ENCODE results near the gene XAB2. TPM values are rescaled to one million over a fixed set of nuclear protein-coding genes. Genes with fewer than 3 reads are reported as not detected.

Gene XAB2
- total RNA-seq, 4 donors from 2014 or later, result 53.7 to 77.2 (median 55.4) TPM

GRCh38 chr19:7614859-7615741 lies 14.2 kb downstream of the XAB2 start:
- H3K9me3 ChIP-seq, result no peaks in the 10 kb centered on the region
- DNase-seq, result no peak
- H3K27me3 ChIP-seq, result no peaks in the 10 kb centered on the region
- no peak overlapping the region for H3K4me3 ChIP-seq (replicated peaks in 1 of 3)
- no peak for TF ChIP-seq POLR2A (IDR thresholded peaks at IDR 0.05)
- TF ChIP-seq CTCF (IDR thresholded peaks at IDR 0.05), result no peak
- no peak overlapping the region for H3K27ac ChIP-seq
- intact Hi-C loops (cut with DNase I), result no loop called here
- H3K36me3 ChIP-seq, result peaks cover 3 to 15% of the 10 kb centered on the region in 2 donors
- H3K4me1 ChIP-seq, result peaks cover 23 to 26% of the 10 kb centered on the region in 2 donors
- 89 to 93% methylated on average over 24 to 31 of the region's 59 CpGs for WGBS, 2 donors

GRCh38 chr19:7612282-7613274 lies 16.8 kb downstream of the XAB2 start:
- H3K36me3 ChIP-seq, result peaks cover 0 to 8% of the 10 kb centered on the region in 2 donors
- TF ChIP-seq POLR2A (IDR thresholded peaks at IDR 0.05) (no peak), CTCF (IDR thresholded peaks at IDR 0.05) (no peak)
- H3K27ac ChIP-seq, result no peak overlapping the region
- no peak for DNase-seq
- 95 to 96% methylated on average over 23 to 51 of the region's 81 CpGs for WGBS, 2 donors
- peaks cover 6 to 7% of the 10 kb centered on the region in 2 donors for H3K4me1 ChIP-seq
- no peaks in the 10 kb centered on the region for H3K27me3 ChIP-seq
- intact Hi-C loops (cut with DNase I), result no loop called here
- H3K9me3 ChIP-seq, result no peaks in the 10 kb centered on the region
- no peak overlapping the region for H3K4me3 ChIP-seq (replicated peaks in 1 of 3)

GRCh38 chr19:7611541-7612279 lies 17.6 kb downstream of the XAB2 start:
- no peak for TF ChIP-seq CTCF (IDR thresholded peaks at IDR 0.05)
- TF ChIP-seq POLR2A (IDR thresholded peaks at IDR 0.05), result no peak
- Histone ChIP-seq H3K27ac (no peak overlapping the region), H3K9me3 (no peaks in the 10 kb centered on the region), H3K36me3 (peaks cover 0 to 5% of the 10 kb centered on the region in 2 donors), H3K27me3 (no peaks in the 10 kb centered on the region), H3K4me3 (replicated peaks in 1 of 3) (no peak overlapping the region), H3K4me1 (peaks cover 4 to 6% of the 10 kb centered on the region in 2 donors)
- intact Hi-C loops (cut with DNase I), result no loop called here
- DNase-seq, result no peak
- 94 to 96% methylated on average over 12 to 21 of the region's 41 CpGs for WGBS, 2 donors

- Histone ChIP-seq H3K27me3 (no peaks in the 10 kb centered on the region), H3K27ac (no peak overlapping the region), H3K9me3 (no peaks in the 10 kb centered on the region), H3K4me3 (replicated peaks in 1 of 3) (no peak overlapping the region), H3K4me1 (peaks cover 4 to 6% of the 10 kb centered on the region in 2 donors), H3K36me3 (peaks cover 0 to 5% of the 10 kb centered on the region in 2 donors)
- no peak for DNase-seq
- WGBS, 2 donors, result 89% methylated on average over 21 to 24 of the region's 31 CpGs
- intact Hi-C loops (cut with DNase I), result no loop called here
- no peak for TF ChIP-seq CTCF (IDR thresholded peaks at IDR 0.05)
These were observed 18.7 kb downstream of the XAB2 start for GRCh38 chr19:7610491-7611240.

All from thyroid gland (tissue), 4 donors.